ENCODE results near the gene GPR55.

GPR55 gene

GRCh38 chr2:230885463-230886130, 39.4 kb downstream of the GPR55 start:
- H3K4me3 ChIP-seq (ENCODE audit: low read depth, low read length): no peak overlapping the region

- no peak overlapping the region for H3K4me3 ChIP-seq (ENCODE audit: low read depth, low read length)
Measured at GRCh38 chr2:230881840-230882239, 43.2 kb downstream of the GPR55 start.

GRCh38 chr2:230879891-230880290, 45.2 kb downstream of the GPR55 start:
- H3K4me3 ChIP-seq (ENCODE audit: low read depth, low read length): no peak overlapping the region

- H3K4me3 ChIP-seq (ENCODE audit: low read depth, low read length): no peak overlapping the region
Measured at GRCh38 chr2:230879271-230879882, 45.7 kb downstream of the GPR55 start.

GRCh38 chr2:230878599-230879188, 46.3 kb downstream of the GPR55 start:
- no peak overlapping the region for H3K4me3 ChIP-seq (ENCODE audit: low read depth, low read length)

GRCh38 chr2:230877759-230878598, 47.1 kb downstream of the GPR55 start:
- no peak overlapping the region for H3K4me3 ChIP-seq (ENCODE audit: low read depth, low read length)

- no peak overlapping the region for H3K4me3 ChIP-seq (ENCODE audit: low read depth, low read length)
Measured at GRCh38 chr2:230877116-230877758, 47.8 kb downstream of the GPR55 start.

GRCh38 chr2:230875347-230876315, 49.4 kb downstream of the GPR55 start:
- no peak overlapping the region for H3K4me3 ChIP-seq (ENCODE audit: low read depth, low read length)

GRCh38 chr2:230874876-230875275, 50.2 kb downstream of the GPR55 start:
- no peak overlapping the region for H3K4me3 ChIP-seq (ENCODE audit: low read depth, low read length)

GRCh38 chr2:230874456-230874855, 50.6 kb downstream of the GPR55 start:
- no peak overlapping the region for H3K4me3 ChIP-seq (ENCODE audit: low read depth, low read length)

- H3K4me3 ChIP-seq (ENCODE audit: low read depth, low read length): no peak overlapping the region
Measured at GRCh38 chr2:230873661-230874401, 51.2 kb downstream of the GPR55 start.

GRCh38 chr2:230872968-230873660, 51.9 kb downstream of the GPR55 start:
- H3K4me3 ChIP-seq (ENCODE audit: low read depth, low read length): no peak overlapping the region

- no peak overlapping the region for H3K4me3 ChIP-seq (ENCODE audit: low read depth, low read length)
Measured at GRCh38 chr2:230872151-230872967, 52.7 kb downstream of the GPR55 start.

- H3K4me3 ChIP-seq (ENCODE audit: low read depth, low read length): no peak overlapping the region
Measured at GRCh38 chr2:230871361-230872150, 53.5 kb downstream of the GPR55 start.

- no peak overlapping the region for H3K4me3 ChIP-seq (ENCODE audit: low read depth, low read length)
Measured at GRCh38 chr2:230870544-230871360, 54.3 kb downstream of the GPR55 start.

GRCh38 chr2:230869914-230870543, 55.0 kb downstream of the GPR55 start:
- H3K4me3 ChIP-seq (ENCODE audit: low read depth, low read length): no peak overlapping the region

Measured in iPS-11a (cell line).